ENCODE results near the gene ATL2. TPM values are rescaled to one million over a fixed set of nuclear protein-coding genes. Genes with fewer than 3 reads are reported as not detected.

ATL2 gene
- total RNA-seq, 1 experiment from 2014 or later = 66.7 TPM

- no peak overlapping the region for H2BK5ac ChIP-seq (ENCODE audit: insufficient read length, low read length)
- Mint-ChIP-seq H3K36me3 (ENCODE audit: insufficient read depth in 1 of 3, low read depth in 3 of 3) (peaks cover 0 to 8% (median 0%) of the 10 kb centered on the region in 3 experiments; a peak in 1 of 7 replicates), H3K4me1 (peaks cover 15 to 20% of the 10 kb centered on the region in 2 experiments), H3K4me3 (no peak overlapping the region), H3K27ac (peak overlapping the region in 2 of 3 experiments; percentile 40 to 76; a peak in 2 of 7 replicates), H3K27me3 (ENCODE audit: low read depth) (no peaks in the 10 kb centered on the region), H3K9me3 (no peaks in the 10 kb centered on the region)
- H3K9ac ChIP-seq (ENCODE audit: extremely low read depth, insufficient read length, low read length) = no peak overlapping the region
- H3K4me2 ChIP-seq (ENCODE audit: insufficient read depth, insufficient read length, low read length) = no peak overlapping the region
- no peaks in the 10 kb centered on the region for H4K20me1 ChIP-seq (ENCODE audit: control insufficient read depth, insufficient read depth, insufficient read length)
- TF ChIP-seq CTCF (conservative IDR thresholded peaks at IDR 0.05) = no peak
- no peak overlapping the region for H3K56ac ChIP-seq (ENCODE audit: insufficient read length, low read depth, low read length)
- H3K79me1 ChIP-seq (ENCODE audit: insufficient read depth, low read depth, low read length, poor library complexity, severe bottlenecking) = peaks cover 6% of the 10 kb centered on the region
- no peak overlapping the region for H2BK12ac ChIP-seq (ENCODE audit: insufficient read length, low read depth, low read length)
- no peak overlapping the region for H2AFZ ChIP-seq (ENCODE audit: low read length)
- H4K91ac ChIP-seq (ENCODE audit: insufficient read length, low read depth, low read length) = no peak overlapping the region
- no peak overlapping the region for H3K23ac ChIP-seq (ENCODE audit: insufficient read length, low read depth, low read length)
- H3K23me2 ChIP-seq (ENCODE audit: insufficient read length, low read depth, low read length, poor library complexity, severe bottlenecking) = no peaks in the 10 kb centered on the region
- no peak overlapping the region for H3K4ac ChIP-seq (ENCODE audit: low read depth, low read length)
- no CpG with 5 or more reads among the region's 5 CpGs for WGBS (ENCODE audit: extremely low coverage, insufficient read length, low lambda C conversion rate)
- no peak overlapping the region for H2AK5ac ChIP-seq (ENCODE audit: insufficient read length, low read length)
- no peak overlapping the region for H3K27ac ChIP-seq (ENCODE audit: insufficient read length, low read depth, low read length)
- no peak overlapping the region for H3K14ac ChIP-seq (ENCODE audit: insufficient read depth, low read length)
- H4K5ac ChIP-seq (ENCODE audit: insufficient read length, low read depth, low read length) = no peak overlapping the region
- no peak overlapping the region for H4K8ac ChIP-seq (replicated peaks; ENCODE audit: insufficient read length, low read depth, low read length)
- H3K79me2 ChIP-seq (ENCODE audit: insufficient read depth, low read length) = peaks cover 59% of the 10 kb centered on the region; the same call in 1 of the 2 replicates
- no peaks in the 10 kb centered on the region for H3K9me3 ChIP-seq (ENCODE audit: control insufficient read depth, low read depth, low read length)
- H3K4me1 ChIP-seq (ENCODE audit: insufficient read depth, low read length) = 0 out of 2 replicates have a peak, but pooled peaks cover 2% of the 10 kb centered on the region
- no peak overlapping the region for H3K18ac ChIP-seq (ENCODE audit: insufficient read length, low read depth, low read length)
- no peak for DNase-seq
- no peaks in the 10 kb centered on the region for H3K27me3 ChIP-seq (ENCODE audit: insufficient read depth, low read length)
- no peak overlapping the region for H2BK15ac ChIP-seq (ENCODE audit: low read depth, low read length)
- no peak overlapping the region for H2BK120ac ChIP-seq (ENCODE audit: low read depth, low read length, poor library complexity, severe bottlenecking)
- no peak overlapping the region for H3T11ph ChIP-seq (ENCODE audit: low read length)
- no peak overlapping the region for H2BK20ac ChIP-seq (ENCODE audit: low read depth, low read length, poor library complexity, severe bottlenecking)
Measured at GRCh38 chr2:38370664-38371063, 6.4 kb downstream of the ATL2 start.

Measured in H9 (cell line).